IMR-90 (cell line): ENCODE results near the gene GAS7. TPM values are rescaled to one million over a fixed set of nuclear protein-coding genes. Genes with fewer than 3 reads are reported as not detected.

Source experiments
- ATAC-seq: fragments of 200-7000 bp; cut with Tn5 transposase; 2 replicates; pipeline ENCODE4 v1.9.1; 2020; ENCODE audit warnings: low read depth, mild to moderate bottlenecking, moderate library complexity
- BruUV-seq: library from RNA; stranded (reverse); fragments of 400-500 nt; replicated peaks from 2 replicates; lab custom pipeline; 2021; lab: Mats Ljungman, UMichigan
- CTCF ChIA-PET: fragments of 300-600 bp; formaldehyde crosslinking; extraction: SDS; loops from one replicate; lab custom pipeline; 2021; ENCODE audit warnings: antibody characterized with exemption; lab: Yijun Ruan, JAX
- POLR2A ChIA-PET: fragments of 300-600 bp; sonication (Branson Sonifier 250); formaldehyde crosslinking; loops from one replicate; lab custom pipeline; 2022; ENCODE audit warnings: antibody characterized with exemption; ENCODE audit not compliant: unreplicated experiment; lab: Charles Lee
- DNase-seq: peaks from one replicate; pipeline ENCODE4 v3.0.0; 2013
- H2AFZ ChIP-seq: replicated peaks from 2 replicates; pipeline ENCODE3; 2013; ENCODE audit warnings: low read length, mild to moderate bottlenecking; ENCODE audit not compliant: poor library complexity
- H2AK5ac ChIP-seq: 2 replicates; pipeline ENCODE4 v1.6.1; 2013; ENCODE audit warnings: low read depth, low read length, inconsistent platforms
- H2AK9ac ChIP-seq: replicated peaks from 2 replicates; pipeline ENCODE3; 2013; ENCODE audit warnings: mild to moderate bottlenecking, low read depth, low read length, moderate library complexity; ENCODE audit not compliant: poor library complexity
- H2BK120ac ChIP-seq: 2 replicates; pipeline ENCODE4 v1.6.1; 2013; ENCODE audit warnings: low read depth, low read length, inconsistent platforms
- H2BK15ac ChIP-seq: 3 replicates; pipeline ENCODE4 v1.6.1; 2013; ENCODE audit warnings: low read depth, low read length, inconsistent platforms
- H2BK20ac ChIP-seq: 2 replicates; pipeline ENCODE4 v1.6.1; 2013; ENCODE audit warnings: low read depth, mild to moderate bottlenecking, inconsistent platforms, low read length, moderate library complexity
- H2BK5ac ChIP-seq: 2 replicates; pipeline ENCODE4 v1.6.1; 2013; ENCODE audit warnings: mild to moderate bottlenecking, low read depth, low read length, inconsistent platforms; ENCODE audit not compliant: poor library complexity, severe bottlenecking
- H3K14ac ChIP-seq: replicated peaks from 2 replicates; pipeline ENCODE4 v1.6.1; 2013; ENCODE audit warnings: low read depth, low read length, inconsistent platforms
- H3K18ac ChIP-seq: 2 replicates; pipeline ENCODE4 v1.6.1; 2013; ENCODE audit warnings: low read depth, low read length, control low read depth
- H3K23ac ChIP-seq: 2 replicates; pipeline ENCODE4 v1.6.1; 2013; ENCODE audit warnings: low read depth, low read length, inconsistent platforms
- H3K27ac ChIP-seq: 2 replicates; pipeline ENCODE4 v1.5.1; 2013; ENCODE audit warnings: mild to moderate bottlenecking, control low read depth, low read length; ENCODE audit not compliant: insufficient read depth
- H3K27me3 ChIP-seq: 2 replicates; pipeline ENCODE4 v1.6.1; 2013; ENCODE audit warnings: low read length; ENCODE audit not compliant: control insufficient read depth, insufficient read depth
- H3K36me3 ChIP-seq: 2 replicates; pipeline ENCODE4 v1.6.1; 2013; ENCODE audit warnings: low read length, mixed read lengths; ENCODE audit not compliant: control insufficient read depth, insufficient read depth
- H3K4ac ChIP-seq: 2 replicates; pipeline ENCODE4 v1.6.1; 2013; ENCODE audit warnings: low read depth, low read length, inconsistent platforms
- H3K4me1 ChIP-seq: 2 replicates; pipeline ENCODE4 v1.6.1; 2013; ENCODE audit warnings: low read length, mixed read lengths; ENCODE audit not compliant: control insufficient read depth, insufficient read depth
- H3K4me2 ChIP-seq: 2 replicates; pipeline ENCODE4 v1.6.1; 2013; ENCODE audit warnings: low read depth, mild to moderate bottlenecking, control low read depth, low read length, moderate library complexity
- H3K4me3 ChIP-seq: 2 replicates; pipeline ENCODE4 v1.5.1; 2013; ENCODE audit warnings: low read depth, mild to moderate bottlenecking, control low read depth, low read length, moderate library complexity; ENCODE audit not compliant: insufficient read depth
- H3K56ac ChIP-seq: 2 replicates; pipeline ENCODE4 v1.6.1; 2013; ENCODE audit warnings: low read length, inconsistent platforms; ENCODE audit not compliant: insufficient read depth; ENCODE audit errors: extremely low read depth
- H3K79me1 ChIP-seq, 2 experiments: 2 replicates each; pipeline ENCODE4 v1.6.1; 2013; ENCODE audit warnings: low read length in 2 of 2, inconsistent platforms in 1 of 2, low read depth in 1 of 2
- H3K9ac ChIP-seq: 2 replicates; pipeline ENCODE4 v1.6.1; 2013; ENCODE audit warnings: low read depth, low read length, control low read depth
- H3K9me1 ChIP-seq: 2 replicates; pipeline ENCODE4 v1.6.1; 2013; ENCODE audit warnings: low read length, inconsistent platforms; ENCODE audit not compliant: insufficient read depth
- H3K9me3 ChIP-seq: 2 replicates; pipeline ENCODE4 v1.6.1; 2013; ENCODE audit warnings: low read length; ENCODE audit not compliant: control insufficient read depth, insufficient read depth
- H4K20me1 ChIP-seq: 2 replicates; pipeline ENCODE4 v1.6.1; 2013; ENCODE audit warnings: low read length, inconsistent platforms; ENCODE audit not compliant: insufficient read depth
- H4K5ac ChIP-seq: 2 replicates; pipeline ENCODE4 v1.6.1; 2013; ENCODE audit warnings: mild to moderate bottlenecking, low read depth, low read length, control low read depth
- H4K8ac ChIP-seq, 2 experiments: 2 replicates each; pipeline ENCODE4 v1.6.1; 2013; ENCODE audit warnings: low read depth in 2 of 2, low read length in 2 of 2, control low read depth in 1 of 2, inconsistent platforms in 1 of 2
- H4K91ac ChIP-seq: 2 replicates; pipeline ENCODE4 v1.6.1; 2013; ENCODE audit warnings: low read depth, low read length, inconsistent platforms; ENCODE audit not compliant: insufficient read depth
- BHLHE40 ChIP-seq: fragments of 150-350 bp; IDR thresholded peaks from 2 replicates; pipeline ENCODE4 v1.6.1; 2016; ENCODE audit warnings: mild to moderate bottlenecking, low read depth, low read length
- CHD1 ChIP-seq: IDR thresholded peaks from 2 replicates; pipeline ENCODE4 v1.6.1; 2012; ENCODE audit warnings: low read depth, low read length, improper control_type of control experiment
- CTCF ChIP-seq: conservative IDR thresholded peaks from 2 replicates; pipeline ENCODE4 v1.5.1; 2012; ENCODE audit warnings: mild to moderate bottlenecking, low read depth, low read length, improper control_type of control experiment
- ELK1 ChIP-seq: fragments of 150-350 bp; IDR thresholded peaks from 2 replicates; pipeline ENCODE4 v1.6.1; 2016; ENCODE audit warnings: low read depth, mild to moderate bottlenecking, low read length, moderate library complexity, borderline replicate concordance
- FOS ChIP-seq: fragments of 150-350 bp; IDR thresholded peaks from 2 replicates; pipeline ENCODE4 v1.6.1; 2016; ENCODE audit warnings: low read depth, low read length
- MAFK ChIP-seq: IDR thresholded peaks from 2 replicates; pipeline ENCODE4 v1.6.1; 2012; ENCODE audit warnings: low read depth, low read length, improper control_type of control experiment
- MXI1 ChIP-seq: IDR thresholded peaks from 2 replicates; pipeline ENCODE4 v1.6.1; 2012; ENCODE audit warnings: low read depth, mild to moderate bottlenecking, low read length, moderate library complexity, borderline replicate concordance
- POLR2A ChIP-seq: IDR thresholded peaks from 2 replicates; pipeline ENCODE4 v1.6.1; 2012; ENCODE audit warnings: mild to moderate bottlenecking, low read depth, low read length
- RAD21 ChIP-seq: IDR thresholded peaks from 2 replicates; pipeline ENCODE4 v1.6.1; 2012; ENCODE audit warnings: low read length, improper control_type of control experiment
- RCOR1 ChIP-seq: IDR thresholded peaks from 2 replicates; pipeline ENCODE4 v1.6.1; 2012; ENCODE audit warnings: mild to moderate bottlenecking, low read length, improper control_type of control experiment; ENCODE audit not compliant: insufficient replicate concordance
- RFX5 ChIP-seq: IDR thresholded peaks from 2 replicates; pipeline ENCODE4 v1.8.0; 2012; ENCODE audit warnings: low read depth, mild to moderate bottlenecking, low read length, moderate library complexity
- SMC3 ChIP-seq: fragments of 150-350 bp; IDR thresholded peaks from 2 replicates; pipeline ENCODE4 v1.6.1; 2016; ENCODE audit warnings: low read depth, mild to moderate bottlenecking, antibody characterized with exemption, low read length, moderate library complexity
- USF2 ChIP-seq: fragments of 150-350 bp; IDR thresholded peaks from 2 replicates; pipeline ENCODE4 v1.6.1; 2017; ENCODE audit warnings: mild to moderate bottlenecking, antibody characterized with exemption, low read length, low read depth
- WGBS, 2 experiments: methylation state at CpG; one replicate each; pipeline versions ENCODE4 v1.1.5 to v1.1.7; 2013; ENCODE audit warnings: missing lambda C conversion rate in 2 of 2; ENCODE audit not compliant: insufficient read length in 1 of 2; ENCODE audit errors: extremely low coverage in 2 of 2; 5-methylcytosine and 5-hydroxymethylcytosine counted together
- dilution Hi-C: fragments of 300-500 bp; cut with HindIII; formaldehyde crosslinking; loops from one replicate; pipeline ENCODE4 v1.14.3; 2018; ENCODE audit warnings: low sequenced_read_pairs; ENCODE audit not compliant: unreplicated experiment
- in situ Hi-C: fragments of 300-500 bp; cut with MboI; formaldehyde crosslinking; loops from 3 replicates; pipeline ENCODE4 v1.14.3; 2019; ENCODE audit warnings: low sequenced_read_pairs, inconsistent platforms, mixed read lengths
- intact Hi-C: fragments of 100-400 bp; cut with micrococcal nuclease; formaldehyde crosslinking; loops from 2 replicates; pipeline ENCODE4 v1.10.0; 2022
- polyA plus RNA-seq, 3 experiments: library from polyadenylated mRNA; depleted of rRNA; stranded (reverse); fragments of >200 nt; gene quantifications; 2 replicates each; pipeline ENCODE4 v1.2.3, GENCODE V29; 2012; ENCODE audit warnings: low replicate concordance in 1 of 3
- total RNA-seq: library from RNA; depleted of rRNA; stranded (reverse); fragments of >200 nt; gene quantifications from 2 replicates; pipeline ENCODE4 v1.2.3, GENCODE V29; 2012

The GAS7 gene
- total and polyA plus RNA-seq, 2 of the 4 experiments (the other 2 are of a cell fraction) = 4.6 to 5.0 TPM

- 100% methylated on average over 2 of the region's 7 CpGs; no CpG with 5 or more reads in 1 of the 2 experiments for WGBS, 2 experiments
- Histone ChIP-seq H3K36me3 (no peaks in the 10 kb centered on the region), H2AK9ac (no peak overlapping the region), H3K4me3 (no peak overlapping the region), H4K8ac (no peak overlapping the region), H3K23ac (no peak overlapping the region), H3K14ac (no peak overlapping the region), H2AFZ (no peak overlapping the region), H3K27me3 (no peaks in the 10 kb centered on the region), H2AK5ac (no peak overlapping the region), H2BK15ac (no peak overlapping the region), H2BK20ac (no peak overlapping the region), H4K5ac (no peak overlapping the region), H2BK5ac (no peak overlapping the region), H3K9me3 (no peaks in the 10 kb centered on the region), H4K20me1 (no peaks in the 10 kb centered on the region), H3K4ac (no peak overlapping the region), H4K91ac (no peak overlapping the region), H3K9ac (no peak overlapping the region), H3K56ac (no peak overlapping the region), H3K18ac (no peak overlapping the region), H3K27ac (no peak overlapping the region), H3K4me2 (no peak overlapping the region), H2BK120ac (no peak overlapping the region), H3K79me1 (no peaks in the 10 kb centered on the region), H3K4me1 (no peaks in the 10 kb centered on the region), H3K9me1 (no peaks in the 10 kb centered on the region)
- CTCF ChIA-PET = interaction anchor here (0.7 kb wide), 2 partner anchors 10 to 130 kb away, joined by 3 to 4 read pairs; no protein-coding TSS in a partner anchor
- intact Hi-C loops = no loop called here
- dilution Hi-C loops = no loop called here
- DNase-seq (peak; percentile 21), ATAC-seq (peak; percentile 84)
- TF ChIP-seq POLR2A (no peak), MAFK (no peak), CHD1 (no peak), FOS (no peak), RAD21 (peak; percentile 53), MXI1 (no peak), CTCF (peak; percentile 66), RFX5 (no peak), USF2 (no peak), RCOR1 (no peak), BHLHE40 (no peak), SMC3 (peak; percentile 40), ELK1 (no peak)
- POLR2A ChIA-PET = no interaction called here
- no TSS peak for BruUV-seq
- in situ Hi-C loops = no loop called here
Observed at GRCh38 chr17:9987779-9988585, 210.4 kb downstream of the GAS7 start.
